HepG2 (cell line): Measurements from ENCODE around the gene SMIM20.

ENCODE experiments used
- CTCF ChIP-seq: sonication (generic); formaldehyde crosslinking; IDR thresholded peaks from 2 replicates; pipeline ENCODE4 v1.5.0; 2020; ENCODE audit warnings: mild to moderate bottlenecking, missing genetic modification reagents, moderate library complexity
- EP300 ChIP-seq, 3 experiments: sonication (generic) in 1 of 3; formaldehyde crosslinking in 1 of 3; IDR thresholded peaks; 2 replicates each; pipeline versions ENCODE4 v1.5.1 to v1.6.1; 2011 to 2020; ENCODE audit warnings: low read depth in 2 of 3, low read length in 2 of 3, borderline replicate concordance in 1 of 3, improper control_type of control experiment in 1 of 3, mild to moderate bottlenecking in 1 of 3, missing genetic modification reagents in 1 of 3, moderate library complexity in 1 of 3
- GATAD2A ChIP-seq: IDR thresholded peaks from 2 replicates; pipeline ENCODE4 v1.6.1; 2016
- JUND ChIP-seq: sonication (generic); formaldehyde crosslinking; IDR thresholded peaks from 2 replicates; pipeline ENCODE4 v1.8.0; 2022; ENCODE audit warnings: mild to moderate bottlenecking, missing genetic modification reagents
- MED13 ChIP-seq: sonication (generic); formaldehyde crosslinking; IDR thresholded peaks from 2 replicates; pipeline ENCODE4 v1.5.0; 2020; ENCODE audit warnings: missing genetic modification reagents
- NFE2L2 ChIP-seq: fragments of 150-350 bp; IDR thresholded peaks from 2 replicates; pipeline ENCODE4 v1.6.1; 2014; ENCODE audit warnings: low read length
- NR3C1 ChIP-seq: sonication (generic); formaldehyde crosslinking; IDR thresholded peaks from 2 replicates; pipeline ENCODE4 v1.4.0; 2020; ENCODE audit warnings: missing genetic modification reagents
- POLR2A ChIP-seq, 2 experiments: IDR thresholded peaks; 2 replicates each; pipeline ENCODE4 v1.6.1; 2011; ENCODE audit warnings: low read depth in 2 of 2, low read length in 2 of 2, mild to moderate bottlenecking in 1 of 2, moderate library complexity in 1 of 2; ENCODE audit not compliant: insufficient read depth in 1 of 2
- TCF7 ChIP-seq: sonication (generic); IDR thresholded peaks from 2 replicates; pipeline ENCODE4 v1.6.1; 2016; ENCODE audit warnings: antibody characterized with exemption, low read depth
- ZBTB14 ChIP-seq: sonication (generic); formaldehyde crosslinking; IDR thresholded peaks from 2 replicates; pipeline ENCODE4 v1.4.0; 2020; ENCODE audit warnings: missing genetic modification reagents
- ZNF251 ChIP-seq: sonication (generic); formaldehyde crosslinking; IDR thresholded peaks from 2 replicates; pipeline ENCODE4 v1.9.0; 2021; ENCODE audit warnings: mild to moderate bottlenecking, missing genetic modification reagents
- ZNF263 ChIP-seq: sonication (generic); formaldehyde crosslinking; IDR thresholded peaks from 2 replicates; pipeline ENCODE4 v1.4.0; 2020; ENCODE audit warnings: missing genetic modification reagents
- ZSCAN29 ChIP-seq: sonication (generic); formaldehyde crosslinking; conservative IDR thresholded peaks from 2 replicates; pipeline ENCODE4 v1.4.0; 2020; ENCODE audit warnings: mild to moderate bottlenecking, missing genetic modification reagents

- TF ChIP-seq ZBTB14 (CRISPR knock-in tag) (no peak), JUND (no peak), CTCF (CRISPR knock-in tag) (no peak), GATAD2A (CRISPR knock-in tag) (no peak), ZSCAN29 (CRISPR knock-in tag) (no peak), MED13 (CRISPR knock-in tag) (no peak), ZNF263 (no peak), TCF7 (no peak), POLR2A (IDR thresholded peaks at IDR 0.05; ENCODE audit: insufficient read depth in 1 of 2, low read depth in 2 of 2, low read length in 2 of 2) (no peak), NFE2L2 (no peak), NR3C1 (no peak), ZNF251 (CRISPR knock-in tag) (no peak), EP300 (IDR thresholded peaks at IDR 0.05; ENCODE audit: low read depth in 2 of 2, low read length in 2 of 2) (no peak), EP300 (CRISPR knock-in tag; IDR thresholded peaks at IDR 0.05; ENCODE audit: borderline replicate concordance) (no peak)
Observed at GRCh38 chr4:25916870-25917269, 2.9 kb downstream of the SMIM20 start.
